Esophagus (tissue), 2 donors: ENCODE results near the gene MAP3K13. TPM values are rescaled to one million over a fixed set of nuclear protein-coding genes. Genes with fewer than 3 reads are reported as not detected.

Experiments
- H3K27ac ChIP-seq, 2 donors: one replicate each; pipeline ENCODE4 v1.5.1; 2013; ENCODE audit warnings: low read depth in 2 of 2, mild to moderate bottlenecking in 2 of 2, inconsistent platforms in 1 of 2, low read length in 1 of 2, moderate library complexity in 1 of 2
- H3K27me3 ChIP-seq, 2 donors: one replicate each; pipeline ENCODE4 v1.6.1; 2013; ENCODE audit warnings: low read length in 2 of 2, control low read depth in 1 of 2, mild to moderate bottlenecking in 1 of 2; ENCODE audit not compliant: insufficient read depth in 2 of 2, control insufficient read depth in 1 of 2
- H3K36me3 ChIP-seq, 2 donors: one replicate each; pipeline ENCODE4 v1.6.1; 2013; ENCODE audit warnings: low read length in 1 of 2; ENCODE audit not compliant: control insufficient read depth in 2 of 2, insufficient read depth in 2 of 2
- H3K4me1 ChIP-seq, 2 donors: one replicate each; pipeline ENCODE4 v1.6.1; 2013; ENCODE audit warnings: low read length in 1 of 2; ENCODE audit not compliant: control insufficient read depth in 2 of 2, insufficient read depth in 2 of 2
- H3K4me3 ChIP-seq, 2 donors: one replicate each; pipeline ENCODE4 v1.5.1; 2013; ENCODE audit warnings: low read length in 2 of 2, mild to moderate bottlenecking in 2 of 2, low read depth in 1 of 2, moderate library complexity in 1 of 2
- H3K9me3 ChIP-seq, 2 donors: one replicate each; pipeline ENCODE4 v1.6.1; 2013; ENCODE audit warnings: mild to moderate bottlenecking in 2 of 2, low read depth in 1 of 2, low read length in 1 of 2, moderate library complexity in 1 of 2; ENCODE audit not compliant: control insufficient read depth in 2 of 2, insufficient read depth in 1 of 2
- WGBS, 2 donors: extraction: QIAGEN DNeasy Blood & Tissue Kit; methylation state at CpG; one replicate each; pipeline ENCODE4 v1.1.7; 2013; 5-methylcytosine and 5-hydroxymethylcytosine counted together
- polyA plus RNA-seq, 2 donors: library from polyadenylated mRNA; stranded (reverse); fragments of 200-250 nt; gene quantifications; one replicate each; pipeline ENCODE4 v1.2.3, GENCODE V29; 2013
- donor health status: healthy with polysubstance abuse.
- donor health status: Bipolar disorder and iron deficiency.

Gene MAP3K13
- polyA plus RNA-seq, 2 donors, result 14.7 to 25.5 TPM

GRCh38 chr3:185387646-185388045 is 24.7 kb downstream of the MAP3K13 start:
- Histone ChIP-seq H3K9me3 (no peaks in the 10 kb centered on the region), H3K4me1 (no peaks in the 10 kb centered on the region), H3K4me3 (no peak overlapping the region), H3K36me3 (no peaks in the 10 kb centered on the region), H3K27ac (no peak overlapping the region), H3K27me3 (no peaks in the 10 kb centered on the region)
- WGBS, 2 donors, result 87% methylated on average over 1 of the region's 1 CpG

- H3K36me3 ChIP-seq, result no peaks in the 10 kb centered on the region
- H3K27me3 ChIP-seq, result no peaks in the 10 kb centered on the region
- H3K4me1 ChIP-seq, result no peaks in the 10 kb centered on the region
- H3K9me3 ChIP-seq, result no peaks in the 10 kb centered on the region
- no peak overlapping the region for H3K4me3 ChIP-seq
- WGBS, 2 donors, result 95 to 97% methylated on average over 3 of the region's 3 CpGs
- no peak overlapping the region for H3K27ac ChIP-seq
These were observed 30.1 kb downstream of the MAP3K13 start for GRCh38 chr3:185393055-185393454.

GRCh38 chr3:185397676-185398075 is 34.7 kb downstream of the MAP3K13 start:
- Histone ChIP-seq H3K4me1 (no peaks in the 10 kb centered on the region), H3K9me3 (no peaks in the 10 kb centered on the region), H3K4me3 (no peak overlapping the region), H3K27me3 (no peaks in the 10 kb centered on the region), H3K27ac (no peak overlapping the region), H3K36me3 (no peaks in the 10 kb centered on the region)
- 48 to 60% methylated on average over 6 of the region's 6 CpGs for WGBS, 2 donors

GRCh38 chr3:185399737-185400667 is 37.1 kb downstream of the MAP3K13 start:
- H3K27ac ChIP-seq, result no peak overlapping the region
- no peaks in the 10 kb centered on the region for H3K9me3 ChIP-seq
- no peaks in the 10 kb centered on the region for H3K4me1 ChIP-seq
- 85% methylated on average over 16 of the region's 16 CpGs for WGBS, 2 donors
- H3K27me3 ChIP-seq, result no peaks in the 10 kb centered on the region
- no peak overlapping the region for H3K4me3 ChIP-seq
- no peaks in the 10 kb centered on the region for H3K36me3 ChIP-seq

- Histone ChIP-seq H3K36me3 (no peaks in the 10 kb centered on the region), H3K4me1 (no peaks in the 10 kb centered on the region), H3K27ac (no peak overlapping the region), H3K9me3 (no peaks in the 10 kb centered on the region), H3K27me3 (no peaks in the 10 kb centered on the region), H3K4me3 (no peak overlapping the region)
- 71 to 73% methylated on average over 1 of the region's 1 CpG for WGBS, 2 donors
These were observed 37.9 kb downstream of the MAP3K13 start for GRCh38 chr3:185400866-185401265.

GRCh38 chr3:185401319-185401955 is 38.5 kb downstream of the MAP3K13 start:
- peak overlapping the region in 1 of 2 donors; percentile 15 for H3K27ac ChIP-seq
- 43 to 45% methylated on average over 7 of the region's 7 CpGs for WGBS, 2 donors
- no peaks in the 10 kb centered on the region for H3K9me3 ChIP-seq
- H3K4me1 ChIP-seq, result no peaks in the 10 kb centered on the region
- H3K36me3 ChIP-seq, result no peaks in the 10 kb centered on the region
- no peaks in the 10 kb centered on the region for H3K27me3 ChIP-seq
- H3K4me3 ChIP-seq, result no peak overlapping the region

- Histone ChIP-seq H3K4me3 (no peak overlapping the region), H3K27me3 (no peaks in the 10 kb centered on the region), H3K27ac (no peak overlapping the region), H3K36me3 (no peaks in the 10 kb centered on the region), H3K9me3 (no peaks in the 10 kb centered on the region), H3K4me1 (no peaks in the 10 kb centered on the region)
- 21 to 42% methylated on average over 5 of the region's 5 CpGs for WGBS, 2 donors
These were observed 39.6 kb downstream of the MAP3K13 start for GRCh38 chr3:185402561-185402960.

- Histone ChIP-seq H3K27me3 (no peaks in the 10 kb centered on the region), H3K36me3 (no peaks in the 10 kb centered on the region), H3K4me3 (no peak overlapping the region), H3K4me1 (no peaks in the 10 kb centered on the region), H3K27ac (no peak overlapping the region), H3K9me3 (no peaks in the 10 kb centered on the region)
- 43 to 70% methylated on average over 3 of the region's 3 CpGs for WGBS, 2 donors
These were observed 40.1 kb downstream of the MAP3K13 start for GRCh38 chr3:185403002-185403401.

GRCh38 chr3:185405243-185405642 is 42.3 kb downstream of the MAP3K13 start:
- 74 to 84% methylated on average over 4 of the region's 4 CpGs for WGBS, 2 donors
- H3K27ac ChIP-seq, result no peak overlapping the region

More at GRCh38 chr3:185405243-185405642, 42.3 kb downstream of the MAP3K13 start:
- Histone ChIP-seq H3K4me3 (no peak overlapping the region), H3K9me3 (no peaks in the 10 kb centered on the region), H3K27me3 (no peaks in the 10 kb centered on the region), H3K4me1 (no peaks in the 10 kb centered on the region), H3K36me3 (no peaks in the 10 kb centered on the region)
